Hindlimb muscle (tissue), 1 donor: Measurements from ENCODE around the gene ALDH1A1. TPM values are rescaled to one million over a fixed set of nuclear protein-coding genes. Genes with fewer than 3 reads are reported as not detected.
"Not testable (repeated sequence)": the region's sequence is repeated elsewhere in the genome, so short reads cannot be mapped to it uniquely, and the experiment has no call there.

Experiments used
- DNase-seq: peaks from one replicate; pipeline ENCODE4 v3.0.0-alpha.2; 2013
- polyA plus RNA-seq: library from polyadenylated mRNA; unstranded; fragments of 120-200 nt; gene quantifications from one replicate; pipeline ENCODE4 v1.2.1, GENCODE V29; 2013; ENCODE audit not compliant: insufficient read length

Gene ALDH1A1
- polyA plus RNA-seq, 1 donor: 30.8 TPM

DNA sequence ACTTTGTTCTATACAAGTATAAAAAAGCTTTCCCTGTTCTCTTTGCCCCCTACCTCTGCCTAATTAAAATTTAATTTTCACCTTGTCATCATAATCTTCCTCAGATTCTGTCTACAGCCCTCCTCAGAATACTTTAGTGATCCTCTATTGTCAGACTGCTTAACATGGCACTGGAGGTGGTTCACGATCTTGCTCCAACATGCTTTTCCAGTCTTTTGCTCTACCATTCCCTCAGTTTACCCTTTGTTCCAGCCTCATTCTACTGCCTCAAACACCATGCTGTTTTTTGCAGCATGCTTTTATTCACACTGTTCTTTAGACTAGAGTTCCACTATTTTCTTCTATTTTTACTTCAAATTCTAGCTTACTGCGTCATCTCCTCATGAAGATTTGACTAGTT, 10.4 kb downstream of the ALDH1A1 start:
- DNase-seq: no peak

DNA sequence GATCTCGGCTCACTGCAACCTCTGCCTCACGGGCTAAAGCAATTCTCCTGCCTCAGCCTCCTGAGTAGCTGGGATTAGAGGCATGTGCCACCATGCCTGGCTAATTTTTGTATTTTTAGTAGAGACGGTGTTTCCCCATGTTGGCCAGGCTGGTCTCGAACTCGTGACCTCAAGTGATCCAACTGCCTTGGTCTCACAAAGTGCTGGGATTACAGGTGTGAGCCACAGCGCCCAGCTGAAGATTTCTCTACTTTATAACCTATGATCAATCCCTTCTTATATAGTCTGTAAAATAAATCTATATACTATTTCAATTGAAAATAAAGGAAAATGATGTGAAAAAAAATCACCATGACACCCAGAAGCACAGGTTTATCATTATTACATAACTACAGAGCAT, 13.3 kb downstream of the ALDH1A1 start:
- not testable (repeated sequence) for DNase-seq

DNA sequence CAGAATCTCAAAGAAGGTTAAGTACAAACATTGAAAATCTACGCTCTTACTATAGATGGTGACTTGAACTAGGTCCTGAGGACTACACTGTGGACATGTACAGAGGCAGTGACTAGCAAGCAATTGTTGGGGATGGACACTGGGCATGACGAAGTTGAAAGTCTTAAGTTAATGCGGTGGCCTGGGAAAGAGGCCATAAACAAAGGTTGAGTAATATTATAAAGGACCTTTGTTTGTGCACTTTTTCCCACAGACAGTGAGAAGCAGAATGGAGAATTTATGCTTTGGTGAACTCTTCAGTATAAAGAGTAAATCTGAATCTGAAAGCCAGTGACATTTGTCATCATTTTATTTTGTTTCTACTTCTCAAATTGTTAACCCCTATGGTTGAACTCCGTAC, 15.3 kb downstream of the ALDH1A1 start:
- DNase-seq: no peak

DNA sequence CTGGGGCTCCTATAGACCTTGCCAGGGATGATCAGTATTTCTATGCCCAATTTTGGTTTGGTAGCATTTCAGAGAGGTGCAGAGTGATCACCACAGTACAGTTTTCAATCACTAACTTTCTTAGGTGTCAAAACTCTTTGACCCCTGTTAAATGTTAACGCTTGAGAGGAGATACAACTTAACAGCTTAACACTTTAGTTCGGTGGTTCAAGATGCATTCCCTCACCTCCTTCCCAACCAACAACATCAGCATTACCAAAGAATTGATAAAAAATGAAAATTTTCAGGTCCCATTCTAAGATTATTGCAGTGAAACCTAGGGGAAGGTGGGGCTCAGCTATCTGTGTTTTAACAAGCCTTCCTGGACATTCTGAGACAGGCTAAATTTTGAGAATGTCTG, 16.2 kb downstream of the ALDH1A1 start:
- no peak for DNase-seq

DNA sequence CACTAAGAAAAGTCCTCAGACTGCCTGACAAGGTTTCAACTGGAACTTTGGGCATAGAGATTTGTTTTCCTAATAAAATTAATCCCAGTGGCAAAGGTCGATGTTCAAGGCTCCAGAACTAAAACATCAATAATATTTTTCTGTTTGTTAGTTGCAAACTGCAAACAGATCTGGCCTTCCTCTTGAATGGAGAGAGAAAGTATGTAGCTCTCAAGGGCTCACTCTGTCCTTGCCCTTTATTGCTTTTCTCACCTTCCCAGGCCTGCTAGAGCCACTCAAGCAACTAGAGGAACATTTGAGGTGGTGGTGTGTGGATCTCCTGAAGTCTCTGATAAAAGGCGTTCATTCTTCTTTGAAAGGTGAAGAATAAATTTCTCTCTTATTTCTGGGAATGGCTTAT, 16.6 kb downstream of the ALDH1A1 start:
- no peak for DNase-seq

DNA sequence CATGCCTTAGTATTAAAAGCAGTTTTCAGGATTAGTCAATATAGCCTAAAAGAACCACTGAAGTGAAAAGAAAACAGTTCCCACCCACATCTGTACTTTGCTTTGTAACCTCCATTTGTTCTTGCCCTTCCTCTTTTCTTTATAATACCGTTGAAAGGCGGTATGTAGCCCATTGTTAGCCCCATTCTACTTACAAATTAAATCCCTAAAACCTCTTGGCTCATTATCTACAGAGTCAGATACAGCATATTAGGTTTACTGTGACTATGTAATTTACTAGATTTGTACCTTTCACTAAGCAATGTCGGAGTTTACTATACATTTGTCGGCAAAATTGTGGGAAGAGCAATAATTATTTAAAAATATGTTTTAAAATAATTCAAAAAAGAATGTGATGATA, 17.3 kb downstream of the ALDH1A1 start:
- no peak for DNase-seq

DNA sequence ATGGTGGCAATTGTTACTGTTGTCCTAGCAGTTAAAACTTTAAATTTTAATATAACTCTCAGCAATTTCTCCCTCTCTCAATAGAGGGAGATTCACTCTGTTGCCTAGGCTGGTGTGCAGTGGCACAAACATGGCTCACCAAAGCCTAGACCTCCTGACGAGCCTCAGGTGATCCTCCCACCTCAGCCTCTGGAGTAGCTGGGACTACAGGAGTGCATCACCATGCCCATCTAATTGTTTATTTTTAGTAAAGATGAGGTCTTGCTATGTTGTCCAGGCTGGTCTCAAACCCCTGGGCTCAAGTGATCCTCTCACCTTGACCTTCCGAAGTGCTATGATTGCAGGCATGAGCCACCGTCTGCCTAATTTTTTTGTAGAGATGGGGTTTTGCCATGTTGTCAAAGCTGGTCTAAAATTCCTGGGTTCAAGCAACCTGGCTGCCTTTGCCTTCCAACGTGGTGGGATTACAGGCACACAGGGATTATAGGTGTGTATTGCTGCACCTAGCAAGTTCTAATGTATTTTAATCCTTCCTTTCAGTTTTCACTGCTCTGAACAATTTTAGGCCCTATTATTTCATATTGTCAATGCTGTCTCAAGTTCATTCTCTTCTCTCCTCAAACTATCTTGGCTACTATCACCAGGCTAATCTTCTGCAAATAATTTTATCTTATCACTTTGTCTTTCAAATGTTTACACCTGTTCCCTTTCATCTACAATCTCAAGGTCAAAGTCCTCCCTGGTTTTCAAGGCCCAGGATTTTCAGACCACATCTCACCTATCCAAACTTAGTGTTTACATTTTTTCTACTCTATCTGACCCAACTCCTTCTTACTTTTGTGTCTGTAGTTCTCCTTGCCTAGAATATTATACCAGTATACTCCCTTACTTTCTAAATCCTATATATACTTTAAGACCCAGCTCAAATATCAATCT, 18.9 kb downstream of the ALDH1A1 start:
- DNase-seq: no peak

DNA sequence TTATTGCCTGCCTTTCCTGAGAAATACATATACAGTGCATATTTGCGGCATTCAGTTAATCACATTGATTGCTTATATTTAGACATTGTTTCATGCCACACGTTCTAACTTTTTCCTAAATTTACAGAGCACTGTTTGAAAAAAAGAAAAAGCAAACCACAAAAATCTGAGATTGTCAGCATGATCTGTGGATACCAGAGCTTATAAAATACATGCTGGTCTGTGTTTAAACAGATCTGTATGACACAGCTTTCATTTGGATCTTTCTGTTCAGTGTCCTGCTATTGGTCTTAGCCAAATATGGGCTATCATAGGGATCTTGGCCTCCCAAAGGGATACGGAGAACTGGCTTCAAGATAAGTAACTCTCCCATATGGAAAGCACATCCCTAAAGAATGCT, 20.2 kb downstream of the ALDH1A1 start:
- DNase-seq: no peak

DNA sequence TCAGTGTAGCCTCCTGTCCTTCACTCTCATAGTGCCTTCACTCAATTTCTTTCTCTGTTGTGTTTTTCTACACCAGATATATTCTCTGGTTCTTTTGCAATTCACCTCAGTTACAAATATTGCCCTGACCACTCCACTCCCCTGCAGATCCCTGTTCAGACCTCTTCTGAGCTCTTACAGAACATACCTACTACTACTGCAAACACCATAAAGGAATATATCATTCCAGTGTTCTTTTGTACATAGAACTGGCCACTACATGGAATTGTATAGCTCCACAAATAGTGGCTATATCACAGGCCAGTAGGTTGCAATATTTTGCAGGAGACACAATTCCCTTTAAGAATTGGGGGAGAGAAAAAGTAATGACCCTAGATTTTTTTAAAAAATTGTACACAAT, 21.0 kb downstream of the ALDH1A1 start:
- DNase-seq: no peak

DNA sequence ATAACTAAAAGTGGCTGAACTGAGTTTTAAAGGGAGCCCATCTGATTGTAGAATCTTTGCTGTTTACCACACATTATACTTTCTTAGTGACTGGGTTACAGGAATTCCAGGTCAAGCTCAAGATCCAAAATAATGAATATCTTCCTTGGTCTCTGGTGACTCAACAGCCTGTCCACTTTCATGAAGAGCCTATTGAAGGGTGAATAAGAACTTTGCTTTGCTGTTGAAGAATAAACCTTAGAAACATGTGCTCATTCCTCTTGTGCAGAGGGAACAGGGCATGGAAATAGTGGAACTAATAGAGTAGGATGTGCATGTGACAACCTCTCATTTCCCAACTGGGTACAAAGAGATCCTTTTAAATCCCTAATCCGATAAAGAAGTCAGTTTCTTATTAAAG, 21.4 kb downstream of the ALDH1A1 start:
- DNase-seq: no peak

DNA sequence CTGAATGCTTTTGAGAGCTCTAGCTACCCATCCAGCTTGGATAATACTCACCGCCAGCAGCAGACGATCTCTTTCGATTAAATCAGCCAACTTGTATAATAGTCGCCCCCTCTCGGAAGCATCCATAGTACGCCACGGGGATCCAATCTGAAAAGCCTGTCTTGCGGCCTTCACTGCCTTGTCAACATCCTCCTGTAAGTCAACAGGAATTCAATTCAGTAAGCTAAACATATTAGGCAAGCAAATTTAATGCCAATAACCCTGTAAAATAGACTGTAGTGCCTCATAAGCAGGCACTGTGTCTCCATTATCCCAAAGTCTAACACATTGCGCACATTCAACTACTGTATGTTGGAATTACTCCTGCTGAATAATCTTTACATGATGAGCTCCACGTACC, 22.0 kb downstream of the ALDH1A1 start:
- DNase-seq: no peak

DNA sequence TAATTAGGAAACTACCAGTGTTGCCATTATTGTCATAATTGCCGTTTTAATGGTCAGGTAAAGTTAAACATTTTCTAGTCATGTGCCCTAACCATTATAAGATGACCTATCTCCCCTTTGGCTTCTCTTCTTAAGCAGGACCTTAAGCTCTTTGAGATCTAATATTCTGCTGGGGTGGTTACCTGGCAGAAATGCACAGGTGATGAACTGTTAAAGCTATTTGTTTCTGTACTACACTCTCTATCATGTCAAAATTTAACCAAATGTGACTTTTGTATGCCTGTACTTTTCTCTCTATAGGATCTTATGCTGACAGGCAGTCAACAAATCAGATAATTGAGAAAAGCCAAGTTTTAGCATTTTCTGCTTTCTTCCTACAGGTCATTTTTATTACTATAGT, 23.3 kb downstream of the ALDH1A1 start:
- no peak for DNase-seq

DNA sequence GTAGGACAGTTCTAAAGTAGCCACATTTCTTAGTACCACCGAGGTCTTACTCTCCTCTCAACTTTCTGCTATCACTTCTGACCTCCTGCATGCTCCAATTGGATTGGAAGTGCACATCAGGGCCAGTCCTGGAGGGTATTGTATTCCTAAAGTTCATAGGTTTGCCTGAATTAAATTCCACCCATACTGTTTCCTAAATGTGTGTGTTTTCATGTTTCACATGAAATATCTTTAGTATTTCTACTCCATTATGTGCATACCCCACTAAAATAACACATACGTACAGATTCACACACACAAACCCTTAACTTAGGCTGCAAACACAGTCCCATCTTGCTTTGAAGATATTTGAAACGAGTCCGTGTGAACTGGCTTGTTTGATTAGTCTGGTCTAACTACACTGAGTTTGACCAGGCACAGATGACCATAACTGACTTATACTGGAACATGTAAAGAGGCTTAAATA, 24.8 kb downstream of the ALDH1A1 start:
- no peak for DNase-seq

DNA sequence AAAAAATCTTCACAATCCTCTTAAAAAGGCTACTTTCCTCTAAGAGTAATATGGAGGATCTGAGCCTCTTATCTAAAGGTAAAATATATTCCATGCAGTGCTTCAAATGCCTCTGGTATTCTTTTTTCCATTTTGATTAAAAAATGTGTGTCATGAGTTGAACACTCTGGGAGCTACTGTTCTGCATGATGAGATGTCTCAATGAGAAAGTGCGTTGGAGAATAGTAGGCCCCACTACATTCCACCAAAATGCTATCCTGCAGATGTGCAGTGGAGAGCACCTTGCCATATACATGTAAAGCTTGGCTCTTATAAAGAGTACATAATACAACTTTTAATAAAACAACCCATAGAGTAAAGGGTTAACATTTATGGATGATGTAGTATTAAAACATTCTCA, 26.3 kb downstream of the ALDH1A1 start:
- no peak for DNase-seq

DNA sequence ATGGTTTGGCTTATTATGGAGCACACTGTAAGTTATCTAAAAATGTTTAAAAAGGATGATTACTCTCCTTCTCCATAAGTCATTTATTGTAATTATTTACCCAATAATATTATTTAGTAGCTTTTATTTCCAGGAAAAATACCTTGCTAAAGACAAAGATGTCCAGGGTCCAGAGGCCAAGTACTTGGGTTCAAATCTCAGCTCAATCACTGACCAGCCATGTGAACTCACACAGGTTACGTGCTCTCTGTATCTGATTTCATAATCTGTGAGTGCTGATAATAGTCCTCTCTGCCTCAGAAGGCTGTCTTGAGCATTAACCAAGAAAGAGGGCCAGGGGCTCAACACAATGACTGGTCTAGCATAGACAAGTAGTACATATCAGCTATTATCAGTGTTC, 27.0 kb downstream of the ALDH1A1 start:
- no peak for DNase-seq

DNA sequence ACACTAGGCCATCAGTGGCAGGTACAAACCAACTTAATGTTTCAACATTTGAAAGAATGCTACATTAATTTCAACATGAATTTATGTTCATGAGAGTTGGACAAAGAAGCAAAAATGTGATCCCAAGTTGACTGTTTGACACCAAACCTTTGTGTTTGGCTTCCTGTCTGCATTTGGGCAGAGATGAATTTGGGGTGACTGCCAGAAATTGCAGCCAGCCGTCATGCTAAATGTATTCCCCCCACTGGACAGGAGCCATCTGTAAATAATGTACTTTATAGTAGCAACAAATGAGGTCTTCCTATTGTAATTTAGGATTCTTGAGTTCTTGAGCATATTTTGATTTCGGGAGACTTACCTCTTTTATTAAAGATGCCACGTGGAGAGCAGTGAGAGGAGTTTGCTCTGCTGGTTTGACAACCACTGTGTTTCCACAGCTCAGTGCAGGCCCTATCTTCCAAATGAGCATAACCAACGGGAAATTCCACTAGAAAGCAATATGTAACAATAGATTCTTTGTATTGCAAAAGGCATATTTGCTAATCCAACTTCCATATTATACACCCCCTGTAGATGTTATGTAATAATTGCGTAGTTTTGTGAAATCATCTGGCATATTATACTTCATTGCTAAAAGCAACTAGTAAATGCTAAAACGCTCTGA, 27.6 kb downstream of the ALDH1A1 start:
- peak; percentile 29 for DNase-seq

DNA sequence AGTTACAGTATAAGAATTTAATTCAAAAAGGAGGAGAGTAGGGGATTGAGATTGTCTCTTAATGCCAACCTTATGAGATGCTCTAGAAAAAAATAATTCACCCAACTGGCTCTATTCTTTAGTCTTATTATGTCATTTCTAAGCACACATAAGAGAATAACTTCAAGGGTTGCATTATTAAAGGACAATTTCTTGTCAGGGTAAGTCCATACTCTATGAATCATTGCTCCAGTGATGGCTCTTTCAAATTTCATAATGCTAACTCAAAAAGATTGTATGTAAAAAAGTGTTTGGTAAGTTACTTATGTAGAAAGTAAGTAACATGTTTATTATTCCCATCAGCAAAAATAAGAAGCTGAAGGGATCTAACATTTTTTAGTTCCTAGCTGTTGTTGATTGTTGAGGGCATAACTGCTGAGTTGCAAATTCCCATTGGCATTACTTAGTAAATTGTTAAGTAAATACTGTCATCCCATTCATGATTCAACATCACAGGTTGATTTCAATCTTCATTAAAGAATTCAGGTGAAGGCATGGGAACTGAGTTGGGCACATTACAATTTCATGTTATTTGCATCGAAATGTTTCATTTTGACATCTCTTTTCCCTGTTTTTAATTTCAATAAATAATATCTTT, 28.6 kb downstream of the ALDH1A1 start:
- DNase-seq: no peak

DNA sequence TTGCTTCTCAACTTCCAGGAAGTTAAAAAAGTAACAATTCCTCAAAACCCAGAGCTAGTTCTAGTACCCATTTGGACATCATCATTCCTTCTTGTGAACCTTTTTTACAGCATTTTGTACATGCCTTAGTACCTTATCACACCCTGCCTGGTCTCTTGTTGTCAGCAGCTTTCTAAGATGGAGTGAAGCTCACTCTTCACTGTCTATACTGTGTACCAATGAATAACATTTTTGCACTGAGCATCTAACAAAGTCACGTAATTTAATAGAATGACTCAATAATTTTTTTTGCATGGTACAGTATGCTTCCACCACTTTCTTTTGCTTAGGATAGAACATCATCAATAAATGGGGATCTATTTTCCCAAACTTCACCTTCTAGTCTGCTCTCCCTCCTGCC, 29.8 kb downstream of the ALDH1A1 start:
- DNase-seq: no peak

DNA sequence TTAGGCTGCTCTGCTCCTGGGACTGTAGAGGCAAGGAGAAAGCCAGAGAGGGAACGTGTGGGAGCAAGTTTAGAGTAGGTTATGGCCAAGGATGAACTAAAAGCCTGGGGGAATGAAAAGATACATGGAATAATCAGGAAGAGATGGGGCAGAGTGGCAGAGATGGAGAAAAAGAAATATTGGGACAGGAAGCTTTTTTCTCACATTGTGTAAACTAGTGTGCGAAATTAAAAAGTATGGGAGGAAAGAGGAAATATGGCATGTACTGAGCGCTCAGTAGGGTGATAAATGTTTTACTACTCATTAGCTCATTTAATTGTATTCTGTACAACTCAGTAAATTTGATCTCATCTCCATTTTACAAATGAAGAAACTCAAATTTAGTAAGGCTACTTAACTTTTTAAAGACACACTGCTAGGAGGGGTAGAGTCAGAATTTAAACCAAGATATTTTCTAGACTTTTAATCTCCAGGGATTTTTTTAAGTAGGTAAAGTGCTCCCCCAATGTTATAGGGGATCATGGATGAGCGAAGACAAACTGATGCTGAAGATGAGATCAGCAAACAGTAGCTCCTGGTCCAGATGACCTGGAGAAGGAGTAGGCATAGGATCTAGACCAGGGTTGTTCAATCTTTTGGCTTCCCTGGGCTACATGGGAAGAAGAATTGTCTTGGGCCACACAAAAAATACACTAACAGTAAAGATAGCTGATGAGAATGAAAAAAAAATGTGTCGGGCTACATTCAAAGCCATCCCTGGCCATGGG, 30.8 kb downstream of the ALDH1A1 start:
- DNase-seq: no peak

DNA sequence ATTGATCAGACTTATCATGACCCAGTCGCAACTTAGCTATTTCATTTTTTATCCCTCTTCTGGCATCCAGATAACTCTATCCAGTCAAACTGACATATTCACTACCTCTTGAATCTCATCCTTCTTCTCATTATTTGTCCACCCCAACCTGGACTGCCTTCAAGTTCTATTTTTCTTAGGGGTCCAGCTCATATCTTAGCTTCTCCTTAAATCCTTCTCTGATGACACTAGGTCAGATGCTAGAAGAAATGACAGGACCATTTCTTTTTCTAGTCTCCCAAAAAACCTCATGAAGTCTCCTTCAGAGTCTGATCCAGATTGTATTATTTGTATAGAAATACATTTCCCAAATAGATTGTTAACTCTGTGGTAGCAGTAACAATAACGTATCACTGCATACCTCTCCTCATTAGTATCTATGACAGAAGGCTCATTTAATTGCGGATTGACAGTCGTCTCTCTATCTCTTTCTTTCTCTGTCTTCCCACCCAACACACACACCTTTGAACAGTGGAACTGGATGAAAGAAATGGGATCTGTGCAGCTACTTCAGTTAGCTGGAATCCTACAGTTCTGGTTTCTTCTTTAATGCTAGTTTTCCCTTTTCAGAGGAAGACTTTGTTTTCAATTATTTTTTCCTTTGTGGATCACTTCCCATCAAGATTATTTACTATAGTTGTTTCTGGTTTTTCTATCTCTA, 33.5 kb downstream of the ALDH1A1 start:
- no peak for DNase-seq

DNA sequence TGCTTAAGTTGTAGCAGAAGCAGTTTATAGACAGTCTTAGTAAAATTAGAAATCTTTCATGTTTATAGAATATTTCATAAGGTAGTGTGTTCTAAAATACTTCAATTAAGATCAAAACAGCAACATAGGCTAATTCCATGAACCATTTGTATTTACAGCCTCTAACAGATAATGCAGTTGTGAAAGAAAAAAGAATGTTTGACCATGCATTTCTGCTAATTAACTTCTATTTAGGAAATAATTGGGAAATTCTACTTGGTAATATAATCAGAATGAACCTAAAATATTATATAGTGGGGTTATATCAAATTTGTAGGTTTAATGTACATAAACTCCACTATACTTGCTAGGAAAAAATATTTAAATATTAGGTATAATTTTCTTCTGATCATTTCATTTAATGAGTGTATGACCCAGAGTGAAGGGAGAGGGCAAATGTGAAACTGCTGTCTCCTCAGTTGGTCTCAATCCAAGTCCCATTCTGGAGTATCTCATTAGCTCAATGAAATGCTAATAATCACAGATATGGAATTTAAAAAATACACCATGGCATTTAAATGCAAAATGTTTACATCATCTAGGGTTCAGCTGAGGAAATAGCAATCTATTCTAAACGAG, 34.9 kb downstream of the ALDH1A1 start:
- DNase-seq: no peak

DNA sequence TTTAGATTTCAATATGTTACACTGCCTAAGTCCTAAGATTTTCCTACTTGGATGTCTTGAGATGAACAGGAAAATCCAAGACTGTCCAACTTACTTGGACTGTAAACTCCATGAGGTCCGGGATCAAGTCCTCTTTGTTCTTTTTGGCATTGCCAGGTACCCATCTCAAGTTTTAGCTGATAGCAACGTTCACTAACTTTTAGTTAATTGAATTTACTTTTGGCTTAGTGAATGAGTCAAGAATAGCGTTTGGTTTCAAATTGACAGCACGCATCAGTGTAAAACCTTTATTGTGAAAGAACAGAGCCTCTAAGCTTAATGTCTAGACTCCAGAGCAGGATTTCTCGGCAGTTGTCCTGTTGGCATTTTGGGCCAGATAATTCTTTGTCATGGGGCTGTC, 37.2 kb downstream of the ALDH1A1 start:
- no peak for DNase-seq
